Measurements from ENCODE around the gene KCNMB2.
"Not testable (repeated sequence)": the region's sequence is repeated elsewhere in the genome, so short reads cannot be mapped to it uniquely, and the experiment has no call there.

KCNMB2 gene

GRCh38 chr3:178537122-178537705, 978 bp downstream of the KCNMB2 start:
- TF ChIP-seq CTCF (IDR thresholded peaks at IDR 0.05; ENCODE audit: low read depth, low read length), result no peak
- no peak overlapping the region for H3K4me3 ChIP-seq (ENCODE audit: low read depth, low read length)

DNA sequence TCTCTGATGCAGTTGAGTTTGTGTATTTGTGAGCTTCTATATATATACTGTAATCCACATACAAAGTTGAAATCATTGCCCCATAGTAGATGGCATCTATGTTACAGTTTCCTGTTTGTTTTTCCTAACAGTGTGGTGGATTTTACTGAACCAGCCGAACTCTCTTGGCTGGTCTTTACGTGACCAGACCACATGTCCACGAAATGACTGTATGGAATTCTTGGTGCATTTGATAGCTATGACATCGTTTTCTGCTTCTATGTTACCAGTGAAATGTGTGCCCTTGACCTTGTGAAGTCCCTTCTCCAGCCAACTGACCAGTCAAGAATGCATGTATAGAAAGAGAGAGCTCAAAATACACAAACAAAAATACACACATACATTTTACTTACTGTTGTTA, 1.8 kb downstream of the KCNMB2 start:
- no peak overlapping the region for H3K4me3 ChIP-seq (ENCODE audit: low read depth, low read length)
- no peak for TF ChIP-seq CTCF (IDR thresholded peaks at IDR 0.05; ENCODE audit: low read depth, low read length)

DNA sequence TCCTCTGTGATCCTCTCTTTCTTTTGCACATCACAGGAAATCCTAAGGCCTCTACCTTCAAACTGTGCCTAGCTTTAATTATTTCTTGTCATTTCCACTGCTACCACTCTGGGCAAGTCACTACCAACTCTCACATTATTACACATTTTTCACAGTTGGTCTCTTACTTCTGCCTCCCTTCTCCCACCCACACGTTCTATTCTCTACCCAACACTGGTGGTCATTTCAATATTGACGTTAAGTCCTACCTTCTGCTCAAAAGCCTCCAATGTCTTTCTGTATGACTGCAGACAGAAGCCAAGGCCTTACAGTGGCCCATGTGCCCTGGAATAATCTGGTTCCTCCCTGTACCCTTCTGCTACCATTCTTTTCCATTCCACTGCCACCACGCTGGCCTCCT, 3.9 kb downstream of the KCNMB2 start:
- no peak overlapping the region for H3K4me3 ChIP-seq (ENCODE audit: low read depth, low read length)
- TF ChIP-seq CTCF (IDR thresholded peaks at IDR 0.05; ENCODE audit: low read depth, low read length), result no peak

DNA sequence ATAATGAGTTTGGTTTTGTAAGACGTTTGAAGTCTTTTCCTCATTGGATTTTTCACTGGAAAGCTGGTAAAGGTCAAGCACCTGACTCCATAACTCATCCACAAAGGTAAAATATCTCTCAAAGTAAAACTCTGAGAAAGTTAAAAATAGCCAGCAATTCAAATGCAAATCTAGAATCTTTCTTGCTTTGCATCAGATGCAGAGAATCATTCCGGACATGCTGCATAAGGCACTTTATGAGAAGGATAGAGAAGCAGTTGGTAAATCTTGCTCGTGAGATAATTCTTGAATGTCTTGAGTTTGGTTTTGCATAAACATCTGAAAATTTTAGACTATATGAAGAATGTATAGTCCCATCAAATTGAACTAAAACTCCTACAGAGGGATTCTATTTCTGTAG, 9.1 kb downstream of the KCNMB2 start:
- no peak overlapping the region for H3K4me3 ChIP-seq (ENCODE audit: low read depth, low read length)
- TF ChIP-seq CTCF (IDR thresholded peaks at IDR 0.05; ENCODE audit: low read depth, low read length), result no peak

DNA sequence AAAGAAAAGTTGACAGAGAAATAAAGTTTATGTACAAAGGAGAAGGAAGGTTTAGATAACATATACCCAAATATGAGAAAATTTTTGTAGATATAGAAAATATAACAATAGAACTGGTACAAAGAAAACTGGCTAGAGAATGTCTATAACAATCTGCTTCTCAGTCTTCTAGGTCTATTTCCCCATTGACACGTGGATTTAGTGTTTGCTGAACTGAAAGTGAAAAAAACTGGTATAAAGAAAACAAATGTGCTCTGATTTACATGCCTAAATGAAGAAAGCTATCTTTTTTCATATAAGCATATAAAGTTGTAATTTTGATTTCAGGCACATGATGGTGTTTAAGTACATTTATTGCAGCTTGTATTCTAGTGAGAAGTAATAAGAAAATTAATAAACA, 9.8 kb downstream of the KCNMB2 start:
- H3K4me3 ChIP-seq (ENCODE audit: low read depth, low read length), result no peak overlapping the region
- no peak for TF ChIP-seq CTCF (IDR thresholded peaks at IDR 0.05; ENCODE audit: low read depth, low read length)

DNA sequence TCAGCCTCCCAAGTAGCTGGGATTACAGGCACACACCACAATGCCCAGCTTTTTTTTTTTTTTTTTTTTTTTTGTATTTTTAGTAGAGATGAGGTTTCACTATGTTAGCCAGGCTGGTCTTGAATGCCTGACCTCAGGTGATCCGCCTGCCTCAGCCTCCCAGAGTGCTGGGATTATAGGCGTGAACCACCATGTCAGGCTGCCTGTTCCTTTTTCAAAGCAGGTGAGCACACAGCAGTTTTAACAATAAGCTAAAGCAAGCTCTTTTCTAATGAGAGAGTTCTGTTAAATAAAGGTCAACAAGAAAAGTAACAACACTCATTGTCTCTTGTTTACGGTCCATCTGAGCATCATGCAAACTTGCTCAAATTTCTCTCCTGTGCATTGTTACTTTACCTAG, 13.2 kb downstream of the KCNMB2 start:
- not testable (repeated sequence) for H3K4me3 ChIP-seq (ENCODE audit: low read depth, low read length)

DNA sequence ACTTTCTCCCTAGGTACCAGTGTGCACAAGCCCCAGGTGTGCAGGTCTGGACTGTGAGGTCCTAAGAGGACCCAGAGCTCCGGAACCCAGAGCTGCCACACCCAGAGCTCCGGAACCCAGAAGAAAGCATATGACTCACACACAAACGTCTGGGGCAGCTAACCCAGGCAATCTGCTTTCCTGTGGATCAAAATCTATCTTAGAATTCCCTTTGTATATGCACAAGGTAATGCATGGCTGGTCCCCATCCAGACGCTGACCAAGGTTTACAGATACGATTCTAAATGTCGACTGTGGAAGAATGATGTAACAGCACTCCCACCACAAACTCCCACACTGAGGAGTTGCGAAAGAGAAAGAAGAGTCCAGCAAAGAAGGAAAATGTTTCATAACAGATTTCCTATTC, 15.7 kb downstream of the KCNMB2 start:
- H3K4me3 ChIP-seq (ENCODE audit: low read depth, low read length), result no peak overlapping the region
- TF ChIP-seq CTCF (IDR thresholded peaks at IDR 0.05; ENCODE audit: low read depth, low read length), result no peak

- no peak overlapping the region for H3K4me3 ChIP-seq (ENCODE audit: low read depth, low read length)
- no peak for TF ChIP-seq CTCF (IDR thresholded peaks at IDR 0.05; ENCODE audit: low read depth, low read length)
These were observed 22.4 kb downstream of the KCNMB2 start for GRCh38 chr3:178558637-178559036.
